Measurements from ENCODE around the gene PDE7B.

DNA sequence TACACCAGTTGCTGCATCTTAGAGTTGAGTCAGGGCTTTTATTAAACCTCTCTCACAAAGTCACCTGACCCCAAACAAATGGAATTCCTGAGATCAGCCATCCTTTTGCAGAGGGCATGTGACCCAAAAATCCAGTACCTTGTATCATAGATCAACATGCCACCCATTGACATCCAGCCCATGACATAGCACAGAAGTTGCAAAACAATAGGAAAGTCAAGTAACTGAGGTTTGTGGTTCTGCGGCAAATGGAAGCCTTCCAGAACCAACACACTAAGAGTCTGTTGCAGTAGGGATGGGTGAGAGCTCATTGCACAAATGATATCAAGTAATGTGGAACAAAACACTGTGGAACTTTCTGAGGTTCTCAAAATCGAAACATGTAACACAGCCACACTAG, 111.2 kb downstream of the PDE7B start:
- no peak for TF ChIP-seq EZH2phosphoT487 (IDR thresholded peaks at IDR 0.05; ENCODE audit: insufficient read depth, low read depth)
- TF ChIP-seq EZH2 (IDR thresholded peaks at IDR 0.05; ENCODE audit: insufficient read depth, poor library complexity, severe bottlenecking): no peak
